Renal cortex interstitium (tissue), 11 donors: ENCODE data around the gene PRDX3. TPM values are rescaled to one million over a fixed set of nuclear protein-coding genes. Genes with fewer than 3 reads are reported as not detected.
A peak's percentile ranks its signal among the peaks of the same experiment; 100 is the strongest.

ENCODE experiments used
- DNase-seq, 11 donors: peaks; one replicate each; pipeline ENCODE4 v3.0.0-alpha.2; 2013; ENCODE audit warnings: low read depth in 9 of 11, low spot score in 4 of 11; ENCODE audit errors: extremely low read depth in 1 of 11
- polyA plus RNA-seq, 3 donors: library from polyadenylated mRNA; unstranded; fragments of 120-200 nt; gene quantifications; one replicate each; pipeline ENCODE4 v1.2.1, GENCODE V29; 2013; ENCODE audit not compliant: insufficient read length in 3 of 3

PRDX3 gene
- polyA plus RNA-seq, 3 donors, result 257 to 303 (median 270) TPM

GRCh38 chr10:119209736-119210355, 31.2 kb upstream of the PRDX3 start:
- DNase-seq, result no peak

- DNase-seq, result peak in 4 of 11 donors; percentile 53 to 64 (median 62)
Observed at GRCh38 chr10:119209035-119209735, 30.6 kb upstream of the PRDX3 start.

- no peak for DNase-seq
Observed at GRCh38 chr10:119208553-119208940, 29.9 kb upstream of the PRDX3 start.

GRCh38 chr10:119207713-119208552, 29.3 kb upstream of the PRDX3 start:
- DNase-seq, result peak in 2 of 11 donors; percentile 33 to 39

GRCh38 chr10:119207366-119207666, 28.7 kb upstream of the PRDX3 start, which contains the start of gene GRK5:
TSS of gene GRK5 (plus strand) at chr10:119207571. CDS start at chr10:119207918, 347 bp downstream.
- peak; percentile 86 to 96 (median 93) for DNase-seq

GRCh38 chr10:119206603-119207365, 28.2 kb upstream of the PRDX3 start:
- DNase-seq, result peak in 5 of 11 donors; percentile 51 to 76 (median 68)

- DNase-seq, result no peak
Observed at GRCh38 chr10:119205894-119206602, 27.4 kb upstream of the PRDX3 start.

GRCh38 chr10:119203006-119203405, 24.4 kb upstream of the PRDX3 start:
- DNase-seq, result no peak

- no peak for DNase-seq
Observed at GRCh38 chr10:119201233-119201632, 22.6 kb upstream of the PRDX3 start.

- DNase-seq, result peak in 3 of 11 donors; percentile 63 to 71 (median 64)
Observed at GRCh38 chr10:119199231-119199992, 20.8 kb upstream of the PRDX3 start.

- no peak for DNase-seq
Observed at GRCh38 chr10:119198438-119198837, 19.8 kb upstream of the PRDX3 start.

GRCh38 chr10:119197921-119198320, 19.3 kb upstream of the PRDX3 start:
- DNase-seq, result no peak

GRCh38 chr10:119191881-119192280, 13.3 kb upstream of the PRDX3 start:
- no peak for DNase-seq

GRCh38 chr10:119190954-119191785, 12.6 kb upstream of the PRDX3 start:
- DNase-seq, result no peak

- DNase-seq, result no peak
Observed at GRCh38 chr10:119190353-119190752, 11.7 kb upstream of the PRDX3 start.

GRCh38 chr10:119189811-119190282, 11.2 kb upstream of the PRDX3 start:
- no peak for DNase-seq
